H1 (cell line): Measurements from ENCODE around the gene LCE3D. TPM values are rescaled to one million over a fixed set of nuclear protein-coding genes. Genes with fewer than 3 reads are reported as not detected.
A peak's percentile ranks its signal among the peaks of the same experiment; 100 is the strongest.

Source experiments
- CBX5 ChIP-seq: fragments of 300-800, 300-1000 bp; sonication (generic); IDR thresholded peaks from 2 replicates; pipeline ENCODE4 v1.7.1; 2016; ENCODE audit warnings: antibody characterized with exemption, low read length, low read depth
- CEBPB ChIP-seq: IDR thresholded peaks from 2 replicates; pipeline ENCODE4 v1.6.1; 2012; ENCODE audit warnings: low read depth, low read length
- CHD2 ChIP-seq: IDR thresholded peaks from 2 replicates; pipeline ENCODE4 v1.6.1; 2012; ENCODE audit warnings: low read length, improper control_type of control experiment
- CTCF ChIP-seq, 3 experiments: IDR thresholded peaks; 1 replicate in 2 of 3; 2 replicates in 1 of 3; pipeline versions ENCODE4 v1.5.1 to v1.6.1; 2011; ENCODE audit warnings: low read length in 3 of 3, mild to moderate bottlenecking in 3 of 3, inconsistent platforms in 2 of 3, low read depth in 1 of 3, moderate library complexity in 1 of 3; ENCODE audit not compliant: insufficient read depth in 1 of 3; ENCODE audit errors: control extremely low read depth in 1 of 3
- KDM5A ChIP-seq: fragments of 200-600 bp; IDR thresholded peaks from 2 replicates; pipeline ENCODE4 v1.7.1; 2012; ENCODE audit warnings: mild to moderate bottlenecking, low read length, inconsistent platforms, mixed read lengths
- POLR2AphosphoS5 ChIP-seq: IDR thresholded peaks from 2 replicates; pipeline ENCODE4 v1.6.1; 2011; ENCODE audit warnings: low read depth, low read length
- RAD21 ChIP-seq, 2 experiments: IDR thresholded peaks in 1 of 2; conservative IDR thresholded peaks in 1 of 2; 2 replicates each; pipeline ENCODE4 v1.6.1; 2011; ENCODE audit warnings: low read depth in 2 of 2, low read length in 2 of 2, improper control_type of control experiment in 1 of 2, inconsistent platforms in 1 of 2, mild to moderate bottlenecking in 1 of 2, moderate library complexity in 1 of 2
- polyA plus RNA-seq, 7 experiments: library from polyadenylated mRNA; depleted of rRNA in 3 of 7; stranded (reverse) in 5 of 7; unstranded in 2 of 7; fragments of >200 nt in 5 of 7; fragments of 200-250 nt in 2 of 7; gene quantifications; 1 replicate in 5 of 7; 2 replicates in 1 of 7; 4 replicates in 1 of 7; pipeline versions ENCODE4 v1.2.1 to v1.2.3, GENCODE V29; 2011 to 2013; ENCODE audit warnings: missing spikeins in 2 of 7, mixed read lengths in 2 of 7
- small RNA-seq: library from polyadenylated mRNA; stranded (forward); fragments of <200 nt; extraction: miRNeasy Mini kit (QIAGEN cat#:217004); gene quantifications from one replicate; pipeline ENCODE3, GENCODE V24; 2013; ENCODE audit not compliant: insufficient read depth
- total RNA-seq: library from RNA; stranded (reverse); fragmentation: NEBNext Ultra II Directional; extraction: Animal tissue kit (Norgen Biotek cat#: 25700); gene quantifications from 2 replicates; pipeline ENCODE4 v1.2.1, GENCODE V29; 2021

Gene LCE3D
- total and polyA plus RNA-seq, 2 of the 8 experiments (the other 6 are each of a cell fraction or from before 2014, with no cell fraction given) = not detected

GRCh38 chr1:152533327-152533938 lies 46.9 kb downstream of the LCE3D start (continued):
- TF ChIP-seq CTCF (IDR thresholded peaks at IDR 0.05; ENCODE audit: control extremely low read depth in 1 of 3, insufficient read depth in 1 of 3, low read depth in 1 of 3, low read length in 3 of 3) (peak; percentile 17 to 40 (median 32); a peak in 3 of 4 replicates), RAD21 (IDR thresholded peaks at IDR 0.05 in 1 of 2, conservative IDR thresholded peaks at IDR 0.05 in 1 of 2; ENCODE audit: low read depth in 2 of 2, low read length in 2 of 2) (peak; percentile 33 to 54), KDM5A (no peak), CHD2 (no peak), POLR2AphosphoS5 (no peak), CEBPB (no peak), CBX5 (no peak)

Small RNA genes lying within 50 kb of the gene (small RNA-seq; reads per million reads assigned to genes)
- not detected for gene LCE3A
- gene LCE3B = not detected

Other genes starting within 250 kb of the LCE3D start
- not detected in 2 replicates for gene FLG2, start 220.5 kb downstream of the LCE3D start, total RNA-seq
- not detected in 2 replicates for gene FLG2, start 220.5 kb downstream of the LCE3D start, polyA plus RNA-seq (2011; rRNA removed)
- gene CRNN, start 166.3 kb downstream of the LCE3D start, total RNA-seq = not detected in 2 replicates
- gene CRNN, start 166.3 kb downstream of the LCE3D start, polyA plus RNA-seq (2011; rRNA removed) = not detected in 2 replicates
- not detected in 2 replicates for gene LCE5A, start 69.7 kb downstream of the LCE3D start, total RNA-seq
- gene LCE5A, start 69.7 kb downstream of the LCE3D start, polyA plus RNA-seq (2011; rRNA removed) = not detected in 2 replicates
- gene CRCT1, start 66.0 kb downstream of the LCE3D start, total RNA-seq = not detected in 2 replicates
- gene CRCT1, start 66.0 kb downstream of the LCE3D start, polyA plus RNA-seq (2011; rRNA removed) = not detected in 2 replicates
- gene LCE3E, start 13.7 kb downstream of the LCE3D start, total RNA-seq = not detected in 2 replicates
- not detected in 2 replicates for gene LCE3E, start 13.7 kb downstream of the LCE3D start, polyA plus RNA-seq (2011; rRNA removed)
- not detected in 2 replicates for gene LCE3C, start 19.7 kb upstream of the LCE3D start, total RNA-seq
- not detected in 2 replicates for gene LCE3C, start 19.7 kb upstream of the LCE3D start, polyA plus RNA-seq (2011; rRNA removed)
- not detected in 2 replicates for gene LCE3B, start 33.3 kb upstream of the LCE3D start, total RNA-seq
- gene LCE3B, start 33.3 kb upstream of the LCE3D start, polyA plus RNA-seq (2011; rRNA removed) = not detected in 2 replicates
- gene LCE3A, start 42.6 kb upstream of the LCE3D start, total RNA-seq = not detected in 2 replicates
- gene LCE3A, start 42.6 kb upstream of the LCE3D start, polyA plus RNA-seq (2011; rRNA removed) = not detected in 2 replicates
- gene LCE2D, start 82.9 kb upstream of the LCE3D start, total RNA-seq = not detected in 2 replicates
- gene LCE2D, start 82.9 kb upstream of the LCE3D start, polyA plus RNA-seq (2011; rRNA removed) = not detected in 2 replicates
- gene LCE2C, start 94.8 kb upstream of the LCE3D start, total RNA-seq = not detected in 2 replicates
- not detected in 2 replicates for gene LCE2C, start 94.8 kb upstream of the LCE3D start, polyA plus RNA-seq (2011; rRNA removed)
- gene LCE2B, start 105.6 kb upstream of the LCE3D start, total RNA-seq = not detected in 2 replicates
- gene LCE2B, start 105.6 kb upstream of the LCE3D start, polyA plus RNA-seq (2011; rRNA removed) = not detected in 2 replicates
- not detected in 2 replicates for gene LCE2A, start 117.8 kb upstream of the LCE3D start, total RNA-seq
- not detected in 2 replicates for gene LCE2A, start 117.8 kb upstream of the LCE3D start, polyA plus RNA-seq (2011; rRNA removed)
- gene LCE4A, start 127.6 kb upstream of the LCE3D start, total RNA-seq = not detected in 2 replicates
- not detected in 2 replicates for gene LCE4A, start 127.6 kb upstream of the LCE3D start, polyA plus RNA-seq (2011; rRNA removed)
- gene KPRP, start 177.5 kb upstream of the LCE3D start, total RNA-seq = not detected in 2 replicates
- not detected in 2 replicates for gene KPRP, start 177.5 kb upstream of the LCE3D start, polyA plus RNA-seq (2011; rRNA removed)
- not detected in 2 replicates for gene LCE1F, start 194.6 kb upstream of the LCE3D start, total RNA-seq
- gene LCE1F, start 194.6 kb upstream of the LCE3D start, polyA plus RNA-seq (2011; rRNA removed) = not detected in 2 replicates
- gene LCE1E, start 205.7 kb upstream of the LCE3D start, total RNA-seq = not detected in 2 replicates
- gene LCE1E, start 205.7 kb upstream of the LCE3D start, polyA plus RNA-seq (2011; rRNA removed) = not detected in 2 replicates
- not detected in 2 replicates for gene LCE1D, start 216.2 kb upstream of the LCE3D start, total RNA-seq
- not detected in 2 replicates for gene LCE1D, start 216.2 kb upstream of the LCE3D start, polyA plus RNA-seq (2011; rRNA removed)
- gene LCE1C, start 226.1 kb upstream of the LCE3D start, total RNA-seq = not detected in 2 replicates
- gene LCE1C, start 226.1 kb upstream of the LCE3D start, polyA plus RNA-seq (2011; rRNA removed) = not detected in 2 replicates
- gene LCE1B, start 231.5 kb upstream of the LCE3D start, total RNA-seq = not detected in 2 replicates
- gene LCE1B, start 231.5 kb upstream of the LCE3D start, polyA plus RNA-seq (2011; rRNA removed) = not detected in 2 replicates
- gene LCE1A, start 247.0 kb upstream of the LCE3D start, total RNA-seq = not detected in 2 replicates
- not detected in 2 replicates for gene LCE1A, start 247.0 kb upstream of the LCE3D start, polyA plus RNA-seq (2011; rRNA removed)